HepG2 (cell line): ENCODE measurements around the gene ASPHD1. TPM values are rescaled to one million over a fixed set of nuclear protein-coding genes. Genes with fewer than 3 reads are reported as not detected.

Experiments used
- ARHGAP35 ChIP-seq: sonication (generic); formaldehyde crosslinking; IDR thresholded peaks from 2 replicates; pipeline ENCODE4 v1.9.0; 2022; ENCODE audit warnings: mild to moderate bottlenecking, inconsistent platforms, moderate library complexity, missing genetic modification reagents, borderline replicate concordance
- HNF1B ChIP-seq: sonication (generic); formaldehyde crosslinking; IDR thresholded peaks from 2 replicates; pipeline ENCODE4 v1.5.1; 2020; ENCODE audit warnings: mild to moderate bottlenecking, moderate library complexity, missing genetic modification reagents
- KLF6 ChIP-seq: IDR thresholded peaks from 2 replicates; pipeline ENCODE4 v1.8.0; 2016; ENCODE audit warnings: missing biosample characterization, missing genetic modification reagents
- SOX6 ChIP-seq, 2 experiments: fragments of 450-650 bp in 1 of 2; sonication (generic) in 1 of 2; formaldehyde crosslinking in 1 of 2; IDR thresholded peaks; 2 replicates each; pipeline versions ENCODE4 v1.4.0 to v1.6.1; 2017 to 2020; ENCODE audit warnings: antibody characterized with exemption in 1 of 2, mild to moderate bottlenecking in 1 of 2, missing genetic modification reagents in 1 of 2
- ZFY ChIP-seq: sonication (generic); formaldehyde crosslinking; IDR thresholded peaks from 2 replicates; pipeline ENCODE4 v1.4.0; 2020; ENCODE audit warnings: missing genetic modification reagents
- ZGPAT ChIP-seq: IDR thresholded peaks from 2 replicates; pipeline ENCODE4 v1.6.1; 2016; ENCODE audit warnings: mild to moderate bottlenecking
- ZNF383 ChIP-seq: sonication (generic); formaldehyde crosslinking; IDR thresholded peaks from 2 replicates; pipeline ENCODE4 v1.4.0; 2020; ENCODE audit warnings: missing genetic modification reagents, mild to moderate bottlenecking, borderline replicate concordance
- ZNF687 ChIP-seq: sonication (generic); formaldehyde crosslinking; IDR thresholded peaks from 2 replicates; pipeline ENCODE4 v1.5.1; 2020; ENCODE audit warnings: mild to moderate bottlenecking, missing genetic modification reagents, moderate library complexity
- ZNF747 ChIP-seq: sonication (generic); formaldehyde crosslinking; IDR thresholded peaks from 2 replicates; pipeline ENCODE4 v1.8.1; 2023; ENCODE audit warnings: missing genetic modification reagents, mild to moderate bottlenecking, borderline replicate concordance
- ZNF777 ChIP-seq: sonication (generic); formaldehyde crosslinking; IDR thresholded peaks from 2 replicates; pipeline ENCODE4 v1.4.0; 2020; ENCODE audit warnings: missing genetic modification reagents
- polyA plus RNA-seq, 8 experiments: library from polyadenylated mRNA; depleted of rRNA in 3 of 8; stranded (reverse) in 7 of 8; unstranded in 1 of 8; fragments of >200 nt; fragmentation: Illumina TruSeq in 4 of 8; extraction: Trizol in 4 of 8; gene quantifications; 2 replicates each; pipeline versions ENCODE4 v1.2.1 to v1.2.3, GENCODE V29; 2011 to 2016; ENCODE audit warnings: low read depth in 4 of 8, missing spikeins in 1 of 8, mixed read lengths in 1 of 8; ENCODE audit not compliant: insufficient read depth in 1 of 8
- total RNA-seq, 5 experiments: library from RNA; depleted of rRNA; stranded (reverse); fragments of >200 nt; fragmentation: Illumina TruSeq; extraction: Trizol; gene quantifications; 2 replicates each; pipeline ENCODE4 v1.2.3, GENCODE V29; 2016; ENCODE audit warnings: low read depth in 1 of 5
- TF ChIP-seq, protein P1 (sequence below): sonication (generic); formaldehyde crosslinking; IDR thresholded peaks from 2 replicates; pipeline ENCODE4 v1.4.0; 2020; ENCODE audit warnings: missing genetic modification reagents
- TF ChIP-seq, protein P2 (sequence below): sonication (generic); formaldehyde crosslinking; conservative IDR thresholded peaks from 2 replicates; pipeline ENCODE4 v1.8.0; 2022; ENCODE audit warnings: mild to moderate bottlenecking, moderate library complexity, missing genetic modification reagents
- TF ChIP-seq, protein P3 (sequence below): IDR thresholded peaks from 2 replicates; pipeline ENCODE4 v1.6.1; 2018; ENCODE audit warnings: missing genetic modification reagents, mild to moderate bottlenecking, missing compliant biosample characterization
- TF ChIP-seq, protein P4 (sequence below): sonication (generic); formaldehyde crosslinking; IDR thresholded peaks from 2 replicates; pipeline ENCODE4 v1.5.1; 2020; ENCODE audit warnings: missing genetic modification reagents, mild to moderate bottlenecking, borderline replicate concordance

The ASPHD1 gene
- total and polyA plus RNA-seq, 2 of the 13 experiments (the other 11 are each of a cell fraction or from before 2014, with no cell fraction given), result 13.1 to 19.7 TPM

DNA sequence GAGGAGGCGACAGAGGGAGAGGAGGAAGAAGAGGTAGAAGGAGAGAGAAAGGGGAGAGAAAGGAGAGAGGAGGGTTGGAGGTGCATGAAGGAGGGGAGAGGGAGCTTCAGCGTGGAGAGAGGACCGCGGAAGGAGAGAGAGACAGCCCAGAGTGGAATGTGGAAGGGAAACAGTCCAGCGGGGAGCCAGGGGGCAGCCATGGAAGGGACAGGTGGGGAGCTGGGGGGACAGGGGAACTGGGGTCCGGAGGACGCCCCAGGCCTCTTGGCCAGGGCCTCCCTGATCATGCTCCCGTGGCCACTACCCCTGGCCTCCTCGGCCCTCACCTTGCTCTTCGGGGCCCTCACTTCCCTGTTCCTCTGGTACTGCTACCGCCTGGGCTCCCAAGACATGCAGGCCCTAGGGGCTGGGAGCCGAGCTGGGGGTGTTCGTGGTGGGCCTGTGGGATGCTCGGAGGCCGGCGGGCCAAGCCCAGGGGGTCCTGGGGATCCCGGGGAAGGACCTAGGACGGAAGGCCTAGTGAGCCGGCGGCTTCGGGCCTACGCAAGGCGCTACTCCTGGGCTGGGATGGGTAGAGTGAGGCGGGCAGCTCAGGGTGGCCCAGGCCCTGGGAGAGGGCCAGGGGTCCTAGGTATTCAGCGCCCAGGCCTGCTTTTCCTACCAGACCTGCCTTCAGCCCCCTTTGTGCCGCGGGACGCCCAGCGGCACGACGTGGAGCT is 759 bp downstream of the ASPHD1 start (continued):
- 0 out of 2 replicates have a peak, but pooled peaks have one; percentile 44 for TF ChIP-seq KLF6 (CRISPR knock-in tag)
- 0 out of 2 replicates have a peak, but pooled peaks have one; percentile 27 for TF ChIP-seq HNF1B (CRISPR knock-in tag)
- TF ChIP-seq, protein P1, sequence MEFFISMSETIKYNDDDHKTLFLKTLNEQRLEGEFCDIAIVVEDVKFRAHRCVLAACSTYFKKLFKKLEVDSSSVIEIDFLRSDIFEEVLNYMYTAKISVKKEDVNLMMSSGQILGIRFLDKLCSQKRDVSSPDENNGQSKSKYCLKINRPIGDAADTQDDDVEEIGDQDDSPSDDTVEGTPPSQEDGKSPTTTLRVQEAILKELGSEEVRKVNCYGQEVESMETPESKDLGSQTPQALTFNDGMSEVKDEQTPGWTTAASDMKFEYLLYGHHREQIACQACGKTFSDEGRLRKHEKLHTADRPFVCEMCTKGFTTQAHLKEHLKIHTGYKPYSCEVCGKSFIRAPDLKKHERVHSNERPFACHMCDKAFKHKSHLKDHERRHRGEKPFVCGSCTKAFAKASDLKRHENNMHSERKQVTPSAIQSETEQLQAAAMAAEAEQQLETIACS (CRISPR knock-in tag), result no peak
- peak; percentile 68 for TF ChIP-seq ARHGAP35
- TF ChIP-seq ZNF747 (CRISPR knock-in tag), result 0 out of 2 replicates have a peak, but pooled peaks have one; percentile 15
- TF ChIP-seq, protein P2, sequence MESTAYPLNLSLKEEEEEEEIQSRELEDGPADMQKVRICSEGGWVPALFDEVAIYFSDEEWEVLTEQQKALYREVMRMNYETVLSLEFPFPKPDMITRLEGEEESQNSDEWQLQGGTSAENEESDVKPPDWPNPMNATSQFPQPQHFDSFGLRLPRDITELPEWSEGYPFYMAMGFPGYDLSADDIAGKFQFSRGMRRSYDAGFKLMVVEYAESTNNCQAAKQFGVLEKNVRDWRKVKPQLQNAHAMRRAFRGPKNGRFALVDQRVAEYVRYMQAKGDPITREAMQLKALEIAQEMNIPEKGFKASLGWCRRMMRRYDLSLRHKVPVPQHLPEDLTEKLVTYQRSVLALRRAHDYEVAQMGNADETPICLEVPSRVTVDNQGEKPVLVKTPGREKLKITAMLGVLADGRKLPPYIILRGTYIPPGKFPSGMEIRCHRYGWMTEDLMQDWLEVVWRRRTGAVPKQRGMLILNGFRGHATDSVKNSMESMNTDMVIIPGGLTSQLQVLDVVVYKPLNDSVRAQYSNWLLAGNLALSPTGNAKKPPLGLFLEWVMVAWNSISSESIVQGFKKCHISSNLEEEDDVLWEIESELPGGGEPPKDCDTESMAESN, result peak; percentile 31; the same call in 1 of the 2 replicates
- TF ChIP-seq ZGPAT (CRISPR knock-in tag), result peak; percentile 23; the same call in 1 of the 2 replicates
- peak; percentile 36 for TF ChIP-seq ZNF777
- TF ChIP-seq ZNF383 (CRISPR knock-in tag), result 0 out of 2 replicates have a peak, but pooled peaks have one; percentile 10
- peak; percentile 58 for TF ChIP-seq ZNF687
- TF ChIP-seq, protein P3, sequence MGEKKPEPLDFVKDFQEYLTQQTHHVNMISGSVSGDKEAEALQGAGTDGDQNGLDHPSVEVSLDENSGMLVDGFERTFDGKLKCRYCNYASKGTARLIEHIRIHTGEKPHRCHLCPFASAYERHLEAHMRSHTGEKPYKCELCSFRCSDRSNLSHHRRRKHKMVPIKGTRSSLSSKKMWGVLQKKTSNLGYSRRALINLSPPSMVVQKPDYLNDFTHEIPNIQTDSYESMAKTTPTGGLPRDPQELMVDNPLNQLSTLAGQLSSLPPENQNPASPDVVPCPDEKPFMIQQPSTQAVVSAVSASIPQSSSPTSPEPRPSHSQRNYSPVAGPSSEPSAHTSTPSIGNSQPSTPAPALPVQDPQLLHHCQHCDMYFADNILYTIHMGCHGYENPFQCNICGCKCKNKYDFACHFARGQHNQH (CRISPR knock-in tag), result peak; percentile 52; the same call in 1 of the 2 replicates
- TF ChIP-seq, protein P4, sequence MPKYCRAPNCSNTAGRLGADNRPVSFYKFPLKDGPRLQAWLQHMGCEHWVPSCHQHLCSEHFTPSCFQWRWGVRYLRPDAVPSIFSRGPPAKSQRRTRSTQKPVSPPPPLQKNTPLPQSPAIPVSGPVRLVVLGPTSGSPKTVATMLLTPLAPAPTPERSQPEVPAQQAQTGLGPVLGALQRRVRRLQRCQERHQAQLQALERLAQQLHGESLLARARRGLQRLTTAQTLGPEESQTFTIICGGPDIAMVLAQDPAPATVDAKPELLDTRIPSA (CRISPR knock-in tag), result peak; percentile 58
- no peak for TF ChIP-seq SOX6 (IDR thresholded peaks at IDR 0.05)
- TF ChIP-seq SOX6 (CRISPR knock-in tag; IDR thresholded peaks at IDR 0.05), result no peak; the same call in 1 of the 2 replicates
- peak; percentile 96 for TF ChIP-seq ZFY
